GM08714 (cell line): Measurements from ENCODE around the gene CNTNAP2.
"Not testable (repeated sequence)": the region's sequence is repeated elsewhere in the genome, so short reads cannot be mapped to it uniquely, and the experiment has no call there.

ENCODE experiments used
- H3K4me3 ChIP-seq: fragments of 200-500 bp; sonication (Bioruptor generic); 2 replicates; pipeline ENCODE4 v1.5.1; 2014; ENCODE audit warnings: mild to moderate bottlenecking, low read length, inconsistent platforms
- ZNF274 ChIP-seq: IDR thresholded peaks from 2 replicates; pipeline ENCODE4 v1.6.1; 2012; ENCODE audit warnings: mild to moderate bottlenecking, low read depth, low read length

The CNTNAP2 gene

DNA sequence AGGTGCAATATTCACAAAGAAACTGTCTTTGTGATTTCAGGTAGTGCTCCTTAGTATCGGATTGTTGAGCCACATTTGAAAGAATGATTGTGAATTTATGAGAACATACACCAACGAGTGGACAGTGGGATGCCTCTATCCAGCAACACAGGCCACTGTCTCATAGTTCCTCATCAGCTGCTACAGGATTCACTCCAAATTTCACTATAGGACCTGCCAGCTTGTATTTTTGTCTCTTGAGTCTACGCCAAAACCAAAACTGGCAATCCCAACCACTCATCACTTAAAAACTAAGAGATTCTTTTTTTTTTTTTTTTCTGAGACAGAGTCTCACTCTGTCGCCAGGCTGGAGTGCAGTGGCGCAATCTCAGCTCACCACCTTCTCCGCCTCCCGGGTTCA, 964.5 kb downstream of the CNTNAP2 start:
- H3K4me3 ChIP-seq: no peak overlapping the region
- TF ChIP-seq ZNF274: no peak

DNA sequence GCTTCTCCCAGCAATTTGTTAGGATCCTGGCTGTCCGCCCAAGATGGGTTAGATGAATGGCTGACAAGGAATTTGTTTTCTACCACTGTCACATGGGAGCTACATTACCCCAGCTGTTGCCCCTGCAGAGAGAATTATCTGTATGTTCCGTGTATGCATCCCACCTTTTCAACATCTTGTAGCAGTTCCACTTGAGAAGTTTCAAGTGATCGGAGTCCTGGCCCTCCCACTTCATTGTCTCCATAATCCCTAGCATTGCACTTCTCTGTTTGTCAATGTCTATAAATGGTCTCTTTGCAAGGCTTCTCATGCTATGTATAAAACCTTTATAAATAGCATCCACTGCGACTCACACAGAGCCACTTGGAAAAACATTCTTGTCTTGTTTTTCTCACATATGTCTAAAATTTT, 972.5 kb downstream of the CNTNAP2 start:
- no peak for TF ChIP-seq ZNF274
- no peak overlapping the region for H3K4me3 ChIP-seq

DNA sequence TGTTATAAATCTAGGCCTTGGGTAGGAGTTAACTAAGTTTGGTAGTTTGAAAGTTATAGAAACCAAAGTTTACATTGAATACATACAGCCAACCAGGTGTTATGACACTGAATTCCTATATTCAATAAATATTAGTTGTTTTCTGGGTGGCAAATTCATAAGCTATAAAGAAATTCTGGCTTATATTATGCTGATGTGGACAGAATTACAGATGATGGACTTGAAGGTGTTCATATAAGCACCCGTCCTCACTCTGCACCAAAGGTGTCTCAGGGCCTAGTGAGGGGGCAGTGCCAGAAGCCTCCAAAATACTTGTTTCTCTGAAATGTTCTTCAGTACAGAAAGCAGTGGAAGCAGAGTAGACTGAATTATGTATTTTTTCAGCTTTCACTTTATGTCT, 973.0 kb downstream of the CNTNAP2 start:
- TF ChIP-seq ZNF274: no peak
- H3K4me3 ChIP-seq: no peak overlapping the region

DNA sequence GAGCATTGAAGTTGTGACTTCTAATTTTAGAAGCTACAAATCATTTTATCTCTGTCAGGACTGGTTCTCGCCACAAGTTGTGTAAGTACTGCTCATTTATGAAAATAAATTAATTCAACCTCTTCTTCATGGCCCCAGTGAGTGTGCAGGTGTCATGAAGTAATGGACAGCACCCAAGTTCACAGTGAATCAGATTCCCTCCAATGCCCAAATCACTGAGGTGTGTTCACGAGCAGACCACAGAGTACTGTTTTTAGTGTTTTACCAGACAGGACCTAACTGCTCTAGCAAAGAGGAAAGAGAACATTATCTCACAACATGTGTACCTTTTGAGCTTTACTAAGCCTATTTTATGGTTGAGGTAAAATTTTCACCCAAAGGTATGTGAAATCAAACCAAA, 980.0 kb downstream of the CNTNAP2 start:
- no peak for TF ChIP-seq ZNF274
- no peak overlapping the region for H3K4me3 ChIP-seq

DNA sequence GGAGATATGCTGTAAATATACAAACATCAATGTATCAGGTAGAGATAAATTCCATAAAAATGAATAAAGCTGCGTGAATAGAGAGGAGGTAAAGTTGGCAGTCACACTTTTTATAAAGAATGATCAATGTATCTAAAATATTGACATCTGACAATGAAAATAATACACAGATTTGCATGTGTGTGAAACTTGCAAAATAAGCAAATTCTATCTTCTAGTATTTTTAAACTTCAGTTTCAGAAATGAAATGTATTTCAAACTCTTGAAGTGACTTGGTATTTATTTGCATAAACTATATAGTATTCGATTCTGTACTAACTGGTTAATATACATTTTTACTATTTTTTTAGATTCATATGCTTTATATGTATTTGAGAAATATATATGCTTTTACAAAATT, 986.6 kb downstream of the CNTNAP2 start:
- H3K4me3 ChIP-seq: no peak overlapping the region
- TF ChIP-seq ZNF274: no peak

DNA sequence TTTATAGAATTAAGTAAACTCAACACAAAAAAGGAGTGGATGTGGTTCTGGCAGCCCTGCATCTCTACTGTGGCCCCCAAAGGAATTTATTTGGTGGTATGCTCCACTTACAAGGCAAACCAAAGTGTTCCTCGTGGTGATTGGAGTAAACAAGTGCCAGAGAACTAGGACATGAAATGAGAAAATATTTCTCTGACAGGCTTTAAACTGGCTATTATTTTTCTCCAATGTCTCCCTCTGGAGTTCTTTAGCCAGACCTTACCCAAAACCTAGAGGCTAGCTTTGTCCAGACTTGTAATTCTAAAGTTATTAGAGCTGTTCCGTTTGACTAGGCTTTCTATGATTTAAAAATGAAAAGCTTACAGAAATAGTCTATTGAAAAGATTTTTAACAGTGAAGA, 990.1 kb downstream of the CNTNAP2 start:
- no peak for TF ChIP-seq ZNF274
- H3K4me3 ChIP-seq: no peak overlapping the region

DNA sequence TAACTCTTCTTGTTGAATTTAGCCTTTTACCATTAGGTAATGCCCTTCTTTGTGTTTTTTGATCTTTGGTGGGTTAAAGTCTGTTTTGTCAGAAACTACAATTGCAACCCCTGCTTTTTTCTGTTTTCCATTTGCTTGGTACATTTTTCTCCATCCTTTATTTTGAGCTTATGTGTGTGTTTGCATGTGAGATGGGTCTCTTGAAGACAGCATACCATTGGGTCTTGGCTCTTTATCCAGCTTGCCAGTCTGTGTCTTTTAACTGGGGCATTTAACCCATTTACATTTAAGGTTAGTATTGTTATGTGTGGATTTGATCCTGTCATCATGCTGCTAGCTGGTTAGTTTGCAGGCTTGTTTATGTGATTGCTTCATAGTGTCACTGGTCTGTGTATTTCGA, 997.9 kb downstream of the CNTNAP2 start:
- H3K4me3 ChIP-seq: not testable (repeated sequence)

DNA sequence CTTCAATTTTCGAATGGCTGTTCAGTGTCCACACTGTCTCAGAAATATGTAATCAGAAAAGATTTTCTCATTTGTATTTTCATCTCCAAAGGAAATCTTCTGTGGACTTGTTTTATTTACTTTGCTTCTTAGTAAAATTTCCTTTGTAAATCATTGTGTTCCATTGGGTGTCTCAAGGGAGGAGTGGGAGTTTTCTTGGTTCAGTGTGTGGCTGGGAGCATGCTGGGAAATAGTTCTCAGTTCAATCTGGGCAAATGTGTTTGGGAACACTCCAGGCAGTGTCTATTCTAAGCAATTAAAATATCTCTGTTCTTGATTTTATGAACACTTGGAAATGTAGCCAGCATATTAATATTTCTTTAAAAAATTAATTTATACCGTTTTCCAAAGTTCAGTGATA, 1019.8 kb downstream of the CNTNAP2 start:
- no peak overlapping the region for H3K4me3 ChIP-seq
- no peak for TF ChIP-seq ZNF274

DNA sequence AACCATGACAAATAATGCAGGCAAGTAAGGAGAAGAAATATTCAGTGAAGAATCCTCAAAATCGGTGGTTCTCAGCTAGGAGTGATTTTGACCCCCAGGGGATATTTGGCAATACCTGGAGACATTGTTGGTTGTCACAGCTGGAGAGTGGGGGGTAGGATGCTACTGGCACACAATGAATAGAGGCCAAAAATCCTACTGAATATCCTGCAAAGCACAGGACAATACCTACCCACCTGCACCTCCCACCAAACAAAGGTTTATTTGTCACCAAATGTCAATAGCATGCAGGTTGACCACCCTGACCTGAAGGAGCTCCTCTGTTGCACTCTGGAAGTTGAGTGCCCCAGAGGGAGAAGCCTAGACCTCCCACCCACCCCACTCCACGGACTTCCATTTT, 1028.6 kb downstream of the CNTNAP2 start:
- no peak overlapping the region for H3K4me3 ChIP-seq
- TF ChIP-seq ZNF274: no peak

DNA sequence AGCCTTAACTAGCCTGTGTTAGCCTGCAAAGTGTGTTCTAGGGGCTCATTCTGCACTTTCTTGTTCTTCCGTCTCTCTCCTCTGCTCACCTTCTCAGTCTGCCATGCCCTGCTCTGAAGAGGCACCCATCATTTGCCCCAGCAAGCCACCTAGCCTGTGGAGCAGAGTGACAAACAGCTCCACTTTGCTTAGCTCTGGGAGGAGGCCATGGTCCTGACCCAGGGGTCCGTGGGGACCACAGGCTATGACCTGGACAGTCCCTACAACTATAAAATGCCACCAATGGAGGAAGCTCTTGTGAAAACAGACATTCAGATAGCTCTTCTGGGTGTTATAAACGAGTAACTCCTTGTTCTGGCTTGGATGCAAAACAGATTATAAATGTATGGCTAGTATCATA, 1029.6 kb downstream of the CNTNAP2 start:
- no peak for TF ChIP-seq ZNF274
- no peak overlapping the region for H3K4me3 ChIP-seq

DNA sequence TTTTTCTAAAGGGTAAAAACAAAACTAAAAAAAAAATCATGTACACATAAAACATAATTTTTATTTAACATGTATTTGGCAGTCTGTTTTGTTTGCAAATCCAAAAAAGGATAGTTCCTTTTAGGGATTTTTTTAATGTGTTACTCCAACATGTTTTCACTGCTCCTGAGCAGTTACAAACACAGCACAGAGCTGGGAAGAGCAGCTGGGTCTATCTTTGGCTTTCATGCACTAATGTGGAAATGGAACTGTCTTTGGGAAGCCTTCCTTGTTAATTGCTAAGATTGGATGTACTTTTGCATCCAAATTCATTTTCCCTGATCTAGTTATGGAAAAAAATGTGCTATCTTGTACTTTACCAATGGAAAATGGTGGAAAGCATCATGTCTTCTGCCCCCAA, 1035.1 kb downstream of the CNTNAP2 start:
- no peak overlapping the region for H3K4me3 ChIP-seq

DNA sequence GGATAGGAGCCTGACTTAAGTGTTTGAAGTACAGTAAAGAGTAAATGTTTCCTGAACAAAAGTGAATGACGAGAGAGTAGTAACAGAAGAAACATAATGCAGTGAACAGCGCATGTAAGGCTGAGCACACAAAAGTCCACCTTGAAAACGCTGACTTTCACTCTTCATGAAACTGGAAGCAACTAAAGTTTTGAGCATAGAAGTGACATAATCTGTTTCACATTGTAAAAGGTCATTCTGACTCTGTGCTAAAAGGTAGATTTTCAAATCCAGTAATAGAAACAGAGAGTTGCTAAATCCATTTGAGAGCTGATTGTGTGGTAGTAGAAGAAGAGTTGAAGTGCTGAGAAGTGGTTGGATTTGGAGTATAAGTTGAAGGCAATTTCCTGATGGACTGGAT, 1037.0 kb downstream of the CNTNAP2 start:
- no peak overlapping the region for H3K4me3 ChIP-seq
- no peak for TF ChIP-seq ZNF274

More for the DNA sequence above, 1035.1 kb downstream of the CNTNAP2 start:
- no peak for TF ChIP-seq ZNF274

DNA sequence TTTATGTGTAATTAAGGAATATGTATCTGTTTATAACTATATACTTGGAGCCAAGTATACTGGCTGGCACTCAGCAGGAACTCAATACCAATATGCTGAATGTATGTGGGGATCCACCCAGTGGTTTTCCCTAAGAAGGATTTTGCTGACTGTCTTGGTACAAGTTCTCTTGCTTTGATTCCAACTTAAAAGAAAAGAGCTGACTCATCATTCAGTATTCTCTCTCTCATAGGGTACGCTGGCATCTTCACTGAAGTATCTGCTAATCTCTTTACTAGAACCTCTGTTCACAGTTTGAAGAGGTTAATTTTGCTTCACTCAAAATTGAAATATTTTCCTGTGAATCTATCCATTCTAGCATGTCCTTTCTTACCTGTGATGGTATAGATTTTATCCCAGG, 1044.8 kb downstream of the CNTNAP2 start:
- TF ChIP-seq ZNF274: no peak
- no peak overlapping the region for H3K4me3 ChIP-seq

DNA sequence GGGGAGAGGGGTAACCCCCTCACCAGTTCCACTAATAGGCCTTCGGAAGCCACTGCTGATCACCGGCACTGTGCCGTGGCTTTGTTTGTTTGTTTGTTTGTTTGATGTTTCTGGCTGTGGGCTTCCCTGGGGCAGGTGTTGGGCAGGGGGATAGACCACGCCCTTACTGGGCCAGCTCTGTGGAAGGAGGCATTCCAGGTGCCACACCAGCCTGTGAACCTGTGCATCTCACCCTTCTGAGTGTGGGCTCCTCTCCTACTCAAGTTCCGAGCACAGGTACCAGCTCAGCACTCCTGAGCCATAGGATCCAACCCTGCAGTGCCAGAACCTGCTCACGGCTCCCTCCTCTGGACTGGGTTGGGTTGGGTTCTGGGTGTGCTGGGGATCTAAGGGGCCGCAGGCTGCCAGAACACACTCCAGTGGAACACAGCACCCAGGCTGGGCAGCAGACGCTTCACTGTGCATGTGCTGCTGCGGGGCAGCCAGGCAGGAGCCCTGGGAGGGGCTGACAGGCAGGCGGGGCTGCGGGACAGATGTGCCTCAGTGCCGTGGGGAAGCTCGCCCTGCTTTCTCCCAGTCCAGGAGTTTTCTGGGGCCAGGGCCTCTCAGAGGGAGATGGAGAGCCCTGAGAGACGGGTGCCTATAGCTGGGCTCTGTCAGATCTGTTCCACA, 1053.9 kb downstream of the CNTNAP2 start:
- TF ChIP-seq ZNF274: no peak
- H3K4me3 ChIP-seq: no peak overlapping the region

DNA sequence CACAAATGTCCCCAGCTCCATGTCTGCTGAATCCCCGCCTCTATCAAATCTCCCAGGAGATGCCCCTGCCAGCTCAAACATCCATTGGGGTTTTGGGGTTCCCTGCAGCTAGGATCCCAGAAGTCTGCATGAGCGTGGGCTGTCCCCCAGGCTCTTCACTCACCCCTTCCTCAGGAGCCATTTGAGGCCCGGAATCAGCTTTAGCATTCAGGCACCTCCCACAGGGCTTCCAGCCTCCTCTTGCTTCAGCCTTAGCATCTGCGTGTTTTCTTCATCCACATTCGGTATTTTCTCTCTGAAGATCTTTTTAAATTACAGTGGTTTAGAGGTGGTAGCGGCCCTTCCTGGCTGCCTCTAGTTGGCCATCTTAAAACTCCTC, 1054.4 kb downstream of the CNTNAP2 start:
- TF ChIP-seq ZNF274: no peak
- no peak overlapping the region for H3K4me3 ChIP-seq

DNA sequence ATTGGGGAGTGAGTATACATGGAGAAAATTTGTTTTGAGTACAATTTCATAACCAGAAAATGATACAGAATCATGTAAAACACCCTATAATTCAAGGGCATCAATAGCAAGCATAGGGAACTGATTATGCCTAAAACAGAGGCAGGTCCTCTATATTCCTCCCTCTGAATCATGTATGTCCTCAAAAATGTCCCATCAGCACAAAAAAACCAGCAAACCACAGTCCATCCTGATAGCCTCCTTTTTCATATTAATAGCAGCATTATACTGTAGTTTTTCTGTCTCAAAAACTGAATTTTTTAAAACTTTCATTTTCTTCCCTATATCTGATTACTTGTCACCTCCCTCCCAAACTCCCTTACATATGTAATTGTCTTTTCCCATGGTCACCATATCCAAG, 1057.3 kb downstream of the CNTNAP2 start:
- no peak overlapping the region for H3K4me3 ChIP-seq
- no peak for TF ChIP-seq ZNF274

DNA sequence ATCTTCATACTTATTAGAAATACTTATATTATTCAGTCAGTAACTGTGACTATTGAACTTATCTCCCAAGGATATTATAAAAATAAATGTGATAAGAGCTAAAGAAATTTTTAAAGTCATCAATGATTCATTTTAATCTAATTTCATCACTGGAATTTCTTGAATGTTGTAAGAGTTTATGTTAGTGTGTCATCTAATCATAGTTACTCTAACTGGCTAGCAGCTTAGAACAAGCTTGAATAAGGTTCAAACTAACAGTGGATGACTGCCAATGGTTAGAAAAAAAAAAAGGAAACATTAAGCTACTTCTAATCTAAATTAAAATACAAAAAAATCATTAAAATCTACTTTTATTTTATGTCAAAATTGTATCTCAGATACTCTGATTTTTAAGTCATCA, 1066.3 kb downstream of the CNTNAP2 start:
- no peak for TF ChIP-seq ZNF274
- no peak overlapping the region for H3K4me3 ChIP-seq

DNA sequence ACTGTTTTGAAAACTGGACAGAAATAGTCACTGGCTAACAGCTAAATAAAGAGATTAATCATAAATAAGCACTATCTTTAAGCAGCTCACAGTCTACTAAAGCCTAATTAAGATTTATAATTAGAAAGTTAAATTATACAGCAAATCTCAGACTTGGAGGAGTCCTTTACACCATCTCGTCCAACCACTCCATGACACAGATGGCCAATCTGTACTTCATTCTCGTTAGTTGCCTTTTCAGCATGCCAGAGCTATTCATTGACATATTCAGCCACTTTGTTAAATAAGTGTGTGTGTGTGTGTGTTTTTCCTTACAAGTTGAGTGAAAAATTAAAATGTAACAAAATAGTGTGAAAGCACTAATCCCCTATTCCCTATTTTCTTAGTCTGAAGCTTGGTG, 1066.7 kb downstream of the CNTNAP2 start:
- H3K4me3 ChIP-seq: no peak overlapping the region
- no peak for TF ChIP-seq ZNF274
